ENCODE results near the gene ACRV1.

The ACRV1 gene

GRCh38 chr11:125625630-125626287 lies 54.9 kb downstream of the ACRV1 start:
- Histone ChIP-seq H3K27ac (peak overlapping the region; percentile 92), H3K9me3 (no peaks in the 10 kb centered on the region), H3K27me3 (no peaks in the 10 kb centered on the region), H3K9ac (peak overlapping the region; percentile 90), H3K4me1 (peaks cover 33% of the 10 kb centered on the region), H3K36me3 (peaks cover 46% of the 10 kb centered on the region), H3K4me2 (peak overlapping the region; percentile 90), H4K20me1 (no peaks in the 10 kb centered on the region), H3K4me3 (peak overlapping the region; percentile 89)
- no peak for TF ChIP-seq Cebpa-rat (IDR thresholded peaks at IDR 0.05)

- Histone ChIP-seq H3K36me3 (peaks cover 46% of the 10 kb centered on the region), H3K9me3 (no peaks in the 10 kb centered on the region), H4K20me1 (no peaks in the 10 kb centered on the region), H3K27ac (peak overlapping the region; percentile 92), H3K4me2 (peak overlapping the region; percentile 90), H3K4me1 (peaks cover 33% of the 10 kb centered on the region), H3K4me3 (peak overlapping the region; percentile 89), H3K27me3 (no peaks in the 10 kb centered on the region), H3K9ac (peak overlapping the region; percentile 90)
- TF ChIP-seq Cebpa-rat (IDR thresholded peaks at IDR 0.05), result no peak
These were observed 55.4 kb downstream of the ACRV1 start for GRCh38 chr11:125625225-125625629.

GRCh38 chr11:125624756-125625213 lies 55.9 kb downstream of the ACRV1 start, which contains the start of gene CHEK1:
Gene CHEK1 (plus strand): TSS chr11:125625163. CDS start chr11:125626769, 1,606 bp downstream.
- Histone ChIP-seq H3K4me3 (peak within 1 kb of the TSS; percentile 89), H3K9ac (peak within 1 kb of the TSS; percentile 90), H3K27me3 (no peaks in the 10 kb centered on the region), H3K9me3 (no peaks in the 10 kb centered on the region), H3K4me1 (peaks cover 33% of the 10 kb centered on the region), H4K20me1 (no peaks in the 10 kb centered on the region), H3K4me2 (peak within 1 kb of the TSS; percentile 90), H3K36me3 (peaks cover 46% of the 10 kb centered on the region), H3K27ac (peak within 1 kb of the TSS; percentile 92)
- no peak for TF ChIP-seq Cebpa-rat (IDR thresholded peaks at IDR 0.05)

- Histone ChIP-seq H3K9me3 (no peaks in the 10 kb centered on the region), H3K4me1 (peaks cover 33% of the 10 kb centered on the region), H4K20me1 (no peaks in the 10 kb centered on the region), H3K9ac (no peak overlapping the region), H3K27me3 (no peaks in the 10 kb centered on the region), H3K36me3 (peaks cover 49% of the 10 kb centered on the region), H3K27ac (no peak overlapping the region), H3K4me2 (no peak overlapping the region), H3K4me3 (no peak overlapping the region)
- TF ChIP-seq Cebpa-rat (IDR thresholded peaks at IDR 0.05), result no peak
These were observed 57.6 kb downstream of the ACRV1 start for GRCh38 chr11:125623064-125623463.

DNA sequence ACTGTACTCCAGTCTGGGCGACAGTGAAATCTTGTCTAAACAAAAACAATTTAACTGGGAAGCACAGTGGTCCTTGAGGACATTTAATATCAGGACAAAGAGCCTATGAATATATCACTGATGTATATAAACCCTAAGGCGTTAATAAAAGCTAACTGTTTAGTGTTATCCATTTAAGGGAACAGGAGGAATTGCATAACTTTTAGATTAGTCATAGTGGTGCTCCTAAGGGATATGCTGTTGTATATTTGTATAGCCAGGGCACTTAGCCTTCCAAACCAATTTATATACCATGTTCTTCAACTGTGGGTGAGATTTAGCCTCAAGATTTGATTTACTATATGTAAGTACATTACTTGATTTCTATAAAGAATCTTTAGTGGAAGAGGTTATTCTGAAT lies 58.7 kb downstream of the ACRV1 start:
- Histone ChIP-seq H3K4me2 (no peak overlapping the region), H3K9ac (no peak overlapping the region), H4K20me1 (peaks cover 4% of the 10 kb centered on the region; the same call in 1 of the 2 replicates), H3K9me3 (no peaks in the 10 kb centered on the region), H3K4me3 (no peak overlapping the region), H3K27ac (no peak overlapping the region), H3K27me3 (no peaks in the 10 kb centered on the region), H3K4me1 (peaks cover 23% of the 10 kb centered on the region), H3K36me3 (peaks cover 58% of the 10 kb centered on the region)
- no peak for TF ChIP-seq Cebpa-rat (IDR thresholded peaks at IDR 0.05)

Data from BLaER1 (cell line).